ENCODE results near the gene TICAM1.
"Not testable (repeated sequence)": the region's sequence is repeated elsewhere in the genome, so short reads cannot be mapped to it uniquely, and the experiment has no call there.

The TICAM1 gene

DNA sequence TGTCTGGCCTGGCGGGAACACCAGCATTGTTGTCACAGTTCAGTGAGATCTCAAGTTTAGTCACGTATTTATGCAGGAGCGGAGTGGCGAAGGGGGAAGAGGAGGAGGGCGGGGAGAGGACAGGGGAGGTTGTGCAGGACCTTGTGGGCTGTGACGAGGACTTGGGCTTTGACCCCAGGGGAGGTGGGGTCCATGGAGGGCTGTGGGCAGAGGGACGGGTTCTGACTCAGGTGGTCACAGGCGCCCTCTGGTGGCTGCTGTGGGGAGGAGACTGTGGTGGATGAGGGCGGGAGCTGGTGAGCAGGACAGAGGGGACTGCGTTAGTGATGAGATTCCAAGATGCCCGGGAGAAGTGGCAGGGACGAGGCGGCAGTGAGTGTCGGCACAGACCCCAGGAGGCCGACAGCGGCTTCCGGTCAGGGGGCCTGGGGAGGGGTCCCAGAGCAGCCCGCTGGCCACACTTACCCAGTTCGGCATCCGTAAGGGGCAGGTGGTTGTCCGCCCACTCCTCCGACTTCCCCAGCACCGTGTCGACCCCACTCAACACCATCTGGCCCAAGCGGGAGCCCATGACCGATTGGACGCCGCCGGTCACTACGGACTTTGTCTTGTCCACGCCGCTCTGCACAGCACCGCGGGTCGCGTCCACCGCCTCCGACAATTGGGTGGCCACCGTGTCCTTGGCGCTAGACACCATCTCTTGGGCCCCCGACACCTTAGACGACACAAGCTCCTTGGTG is 20.2 kb upstream of the TICAM1 start:
- no peak overlapping the region for H3K27ac ChIP-seq
- TF ChIP-seq, protein P1, sequence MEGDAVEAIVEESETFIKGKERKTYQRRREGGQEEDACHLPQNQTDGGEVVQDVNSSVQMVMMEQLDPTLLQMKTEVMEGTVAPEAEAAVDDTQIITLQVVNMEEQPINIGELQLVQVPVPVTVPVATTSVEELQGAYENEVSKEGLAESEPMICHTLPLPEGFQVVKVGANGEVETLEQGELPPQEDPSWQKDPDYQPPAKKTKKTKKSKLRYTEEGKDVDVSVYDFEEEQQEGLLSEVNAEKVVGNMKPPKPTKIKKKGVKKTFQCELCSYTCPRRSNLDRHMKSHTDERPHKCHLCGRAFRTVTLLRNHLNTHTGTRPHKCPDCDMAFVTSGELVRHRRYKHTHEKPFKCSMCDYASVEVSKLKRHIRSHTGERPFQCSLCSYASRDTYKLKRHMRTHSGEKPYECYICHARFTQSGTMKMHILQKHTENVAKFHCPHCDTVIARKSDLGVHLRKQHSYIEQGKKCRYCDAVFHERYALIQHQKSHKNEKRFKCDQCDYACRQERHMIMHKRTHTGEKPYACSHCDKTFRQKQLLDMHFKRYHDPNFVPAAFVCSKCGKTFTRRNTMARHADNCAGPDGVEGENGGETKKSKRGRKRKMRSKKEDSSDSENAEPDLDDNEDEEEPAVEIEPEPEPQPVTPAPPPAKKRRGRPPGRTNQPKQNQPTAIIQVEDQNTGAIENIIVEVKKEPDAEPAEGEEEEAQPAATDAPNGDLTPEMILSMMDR (conservative IDR thresholded peaks at IDR 0.05): peak; percentile 87
- no peak for TF ChIP-seq ZFX (IDR thresholded peaks at IDR 0.05)

DNA sequence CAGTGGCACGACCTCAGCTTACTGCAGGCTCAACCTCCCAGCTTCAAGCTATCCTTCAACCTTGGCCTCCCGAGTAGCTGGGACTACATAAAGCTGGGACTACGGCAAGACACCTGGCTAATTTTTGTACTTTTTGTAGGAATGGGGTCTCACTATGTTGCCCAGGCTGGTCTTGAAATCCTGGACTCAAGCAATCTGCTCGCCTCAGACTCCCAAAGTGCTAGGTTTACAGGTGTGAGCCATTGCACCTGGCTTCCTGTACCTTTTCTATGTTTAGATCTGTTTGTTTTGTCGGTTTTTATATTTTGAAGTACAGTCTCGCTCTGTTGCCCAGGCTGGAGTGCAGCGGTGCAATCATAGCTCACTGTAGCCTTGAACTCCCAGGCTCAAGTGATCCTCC is 17.5 kb upstream of the TICAM1 start:
- no peak for TF ChIP-seq ZFX (IDR thresholded peaks at IDR 0.05)
- TF ChIP-seq, protein P1 (conservative IDR thresholded peaks at IDR 0.05): no peak
- no peak overlapping the region for H3K27ac ChIP-seq

DNA sequence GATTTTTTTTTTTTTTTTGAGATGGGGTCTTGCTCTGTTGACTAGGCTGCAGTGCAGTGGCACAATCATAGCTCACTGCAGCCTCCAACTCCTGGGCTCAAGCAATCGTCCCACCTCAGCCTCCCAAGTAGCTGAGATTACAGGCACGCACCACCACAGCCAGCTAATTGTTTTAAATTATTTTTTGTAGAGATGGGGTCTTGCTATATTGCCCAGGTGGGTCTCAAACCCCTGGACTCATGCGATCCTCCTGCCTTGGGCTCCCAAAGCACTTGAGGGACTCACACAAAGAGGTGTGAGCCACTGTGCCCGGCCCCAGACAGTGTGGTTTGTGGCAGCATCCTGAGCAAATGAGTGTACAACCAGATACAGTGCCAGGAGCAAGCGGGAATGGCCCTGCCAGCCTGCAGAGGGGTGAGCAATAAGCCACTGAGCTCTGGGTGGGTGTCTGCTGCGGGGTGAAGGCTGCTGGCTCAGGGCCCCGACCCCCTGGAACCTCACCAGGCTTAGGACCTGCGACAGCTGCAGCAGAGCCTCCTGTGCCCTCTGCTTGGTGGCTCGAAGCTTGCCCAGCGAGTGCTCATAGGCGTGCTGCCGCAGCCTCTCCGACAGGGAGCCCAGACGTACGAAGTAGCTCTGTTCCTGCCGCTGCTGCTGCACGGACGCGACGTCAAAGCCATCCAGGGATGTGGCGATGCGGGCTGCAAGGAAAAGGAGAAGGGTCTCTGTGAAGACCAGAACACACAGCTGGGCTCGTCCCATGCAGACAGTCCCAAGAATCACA is 15.9 kb upstream of the TICAM1 start:
- H3K27ac ChIP-seq: no peak overlapping the region

DNA sequence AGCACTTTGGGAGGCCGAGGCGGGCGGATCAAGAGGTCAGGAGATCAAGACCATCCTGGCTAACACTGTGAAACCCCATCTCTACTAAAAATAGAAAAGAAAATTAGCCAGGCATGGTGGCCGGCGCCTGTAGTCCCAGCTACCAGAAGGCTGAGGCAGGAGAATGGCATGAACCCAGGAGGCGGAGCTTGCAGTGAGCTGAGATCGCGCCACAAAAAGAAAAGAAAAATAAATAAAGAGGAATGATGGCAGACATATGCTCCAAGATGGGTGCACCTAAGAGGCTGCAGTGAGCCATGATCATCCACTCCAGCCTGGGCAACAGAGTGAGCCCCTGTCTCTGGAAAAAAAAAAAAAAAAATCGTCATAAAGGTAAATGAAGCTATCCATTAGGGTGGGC is 14.5 kb upstream of the TICAM1 start:
- not testable (repeated sequence) for H3K27ac ChIP-seq

More for the DNA sequence above, 15.9 kb upstream of the TICAM1 start:
- no peak for TF ChIP-seq ZFX (IDR thresholded peaks at IDR 0.05)
- TF ChIP-seq, protein P1 (conservative IDR thresholded peaks at IDR 0.05): no peak

DNA sequence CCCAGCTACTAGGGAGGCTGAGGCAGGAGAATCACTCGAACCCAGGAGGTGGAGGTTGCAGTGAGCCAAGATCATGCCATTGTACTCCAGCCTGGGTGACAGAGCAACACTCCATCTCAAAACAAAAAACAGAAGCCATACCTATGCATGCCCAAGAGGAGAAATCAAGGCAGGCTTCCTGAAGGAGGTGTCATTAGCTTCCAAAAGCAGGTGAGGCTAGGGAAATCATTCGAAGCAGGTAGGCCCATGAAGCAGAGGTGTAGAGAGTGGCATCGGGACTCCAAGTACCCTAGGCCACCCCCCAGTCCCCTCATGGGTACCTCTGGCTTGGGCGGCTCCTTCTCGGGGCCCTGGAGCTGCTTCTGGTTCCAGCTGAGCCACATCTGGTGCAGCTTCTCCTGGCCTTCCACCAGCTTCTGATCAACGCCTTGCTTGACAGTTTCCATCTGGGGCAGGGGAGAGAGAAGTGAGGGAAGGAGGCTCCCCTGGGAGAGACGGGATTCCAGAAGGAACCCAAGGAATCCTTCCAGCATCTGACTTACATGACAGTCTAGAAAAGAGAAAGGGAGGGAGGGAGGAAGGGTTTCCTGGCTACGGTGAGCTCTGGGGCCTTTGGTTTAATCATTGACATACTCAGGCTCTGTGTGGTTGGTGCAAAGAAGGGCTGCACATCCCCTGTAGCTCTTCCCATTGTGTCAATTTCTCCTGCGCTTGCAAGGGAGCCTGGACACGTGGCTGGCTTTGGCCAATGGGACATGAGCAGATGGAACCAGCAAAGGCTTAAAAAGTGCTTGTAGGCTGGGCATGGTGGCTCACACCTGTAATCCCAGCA is 13.1 kb upstream of the TICAM1 start:
- no peak overlapping the region for H3K27ac ChIP-seq
- no peak for TF ChIP-seq ZFX (IDR thresholded peaks at IDR 0.05)
- TF ChIP-seq, protein P1 (conservative IDR thresholded peaks at IDR 0.05): no peak

DNA sequence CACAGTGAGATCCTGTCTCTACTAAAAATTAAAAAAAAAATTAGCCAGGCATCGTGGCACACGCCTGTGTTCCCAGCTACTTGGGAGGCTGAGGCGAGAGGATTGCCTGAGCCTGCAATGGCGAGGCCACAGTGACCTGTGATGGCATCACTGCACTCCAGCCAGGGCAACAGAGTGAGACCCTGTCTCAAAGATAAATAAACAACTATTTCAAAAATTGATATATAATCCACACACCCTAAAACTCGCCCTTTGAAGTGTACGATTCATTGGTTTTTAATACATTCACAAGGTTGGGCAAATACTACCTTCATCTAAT is 12.1 kb upstream of the TICAM1 start:
- TF ChIP-seq, protein P1 (conservative IDR thresholded peaks at IDR 0.05): no peak
- TF ChIP-seq ZFX (IDR thresholded peaks at IDR 0.05): no peak
- no peak overlapping the region for H3K27ac ChIP-seq

DNA sequence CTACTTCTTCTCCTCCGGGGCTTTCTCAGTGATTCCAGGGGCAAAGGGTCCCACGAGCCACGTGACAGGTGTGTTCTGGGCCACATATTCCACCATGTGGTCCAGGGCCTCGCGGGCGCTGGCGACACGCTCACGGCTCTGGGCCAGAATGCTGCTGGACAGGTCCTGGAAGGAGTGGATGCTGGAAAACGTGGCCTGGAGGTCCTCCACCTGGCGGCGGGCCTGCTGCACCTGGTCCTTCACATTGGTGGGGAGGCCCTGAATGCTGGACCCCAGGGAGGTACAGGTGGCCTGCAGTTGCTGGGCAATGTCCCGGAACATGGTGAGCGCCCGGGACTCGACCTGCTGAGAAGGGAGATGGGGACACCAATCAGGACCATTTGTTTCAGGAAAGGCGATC is 7.7 kb upstream of the TICAM1 start:
- TF ChIP-seq, protein P1 (conservative IDR thresholded peaks at IDR 0.05): no peak
- TF ChIP-seq ZFX (IDR thresholded peaks at IDR 0.05): no peak
- H3K27ac ChIP-seq: no peak overlapping the region

Data from C4-2B (cell line).